Measurements from ENCODE around the gene CSH1.
"Not testable (repeated sequence)": the region's sequence is repeated elsewhere in the genome, so short reads cannot be mapped to it uniquely, and the experiment has no call there.

The CSH1 gene

GRCh38 chr17:63898899-63899798 is 2.8 kb upstream of the CSH1 start:
- not testable (repeated sequence) for DNase-seq

DNA sequence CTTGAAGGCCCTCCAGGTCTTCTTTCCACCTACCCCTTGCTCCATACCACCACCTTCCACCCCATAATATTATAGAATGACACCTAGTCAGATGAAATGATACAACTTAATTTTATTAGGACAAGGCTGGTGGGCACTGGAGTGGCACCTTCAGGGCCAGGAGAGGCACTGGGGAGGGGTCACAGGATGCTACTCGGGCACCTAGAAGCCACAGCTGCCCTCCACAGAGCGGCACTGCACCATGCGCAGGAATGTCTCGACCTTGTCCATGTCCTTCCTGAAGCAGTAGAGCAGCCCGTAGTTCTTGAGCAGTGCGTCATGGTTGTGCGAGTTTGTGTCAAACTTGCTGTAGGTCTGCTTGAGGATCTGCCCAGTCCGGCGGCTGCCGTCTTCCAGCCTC is 1.6 kb downstream of the CSH1 start:
- DNase-seq: not testable (repeated sequence)

DNA sequence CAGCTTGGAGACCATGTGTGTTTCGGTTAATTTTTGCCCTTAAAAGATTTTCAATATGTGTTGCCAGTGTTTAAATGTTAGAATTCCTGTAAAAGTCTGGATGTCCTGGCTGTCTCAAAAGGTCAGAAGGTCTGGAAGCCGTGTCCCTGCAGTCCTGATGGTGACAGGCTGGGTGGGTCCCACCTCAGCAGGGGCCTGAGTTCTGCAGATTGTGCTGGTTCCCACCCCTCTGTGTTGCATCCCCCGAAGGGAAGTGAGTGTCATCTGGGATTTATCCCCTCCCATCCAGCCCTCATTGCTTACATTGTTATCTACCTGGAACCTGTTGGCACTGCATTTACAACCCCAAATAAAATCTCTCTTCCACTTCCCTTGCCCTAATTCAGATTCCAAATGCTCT is 2.4 kb downstream of the CSH1 start:
- not testable (repeated sequence) for DNase-seq

- DNase-seq: not testable (repeated sequence)
These were observed 3.9 kb downstream of the CSH1 start for GRCh38 chr17:63892316-63893037.

DNA sequence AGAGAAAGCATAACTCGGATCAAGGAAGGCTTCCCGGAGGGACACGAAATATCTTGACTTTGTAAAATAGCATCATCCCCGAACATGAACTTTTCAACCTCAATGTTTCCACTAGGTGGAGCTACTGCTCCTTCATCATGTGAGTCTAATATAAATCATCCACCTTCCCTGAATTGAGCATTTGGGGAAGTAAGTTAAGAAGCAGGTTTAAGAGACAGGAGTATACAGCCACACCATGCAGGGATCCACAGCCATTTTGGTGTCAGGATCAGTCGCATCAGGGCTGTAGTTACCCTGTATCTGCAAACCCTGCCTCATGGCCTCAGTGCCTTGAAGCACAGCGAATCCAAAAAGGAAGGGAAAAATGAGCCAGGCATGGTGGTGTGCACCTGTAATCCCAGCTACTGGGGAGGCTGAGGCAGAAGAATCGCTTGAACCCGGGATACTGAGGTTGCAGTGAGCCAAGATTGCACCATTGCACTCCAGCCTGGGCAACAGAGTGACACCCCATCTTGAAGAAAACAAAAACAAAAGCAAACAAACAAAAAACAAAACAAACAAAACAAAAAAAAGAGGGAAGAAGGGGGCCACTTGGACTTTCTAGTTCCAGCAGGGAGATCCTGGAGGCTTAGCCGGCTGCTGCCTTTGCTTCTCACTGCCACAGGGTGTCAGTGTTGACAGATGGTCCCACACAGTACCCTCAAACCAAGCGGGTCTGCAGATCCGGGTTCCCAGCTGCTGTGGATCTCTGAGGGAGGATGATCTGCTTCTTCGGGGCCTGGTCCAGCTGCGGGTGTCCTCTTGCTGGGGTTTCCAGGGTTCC is 7.1 kb downstream of the CSH1 start:
- DNase-seq: not testable (repeated sequence)

DNA sequence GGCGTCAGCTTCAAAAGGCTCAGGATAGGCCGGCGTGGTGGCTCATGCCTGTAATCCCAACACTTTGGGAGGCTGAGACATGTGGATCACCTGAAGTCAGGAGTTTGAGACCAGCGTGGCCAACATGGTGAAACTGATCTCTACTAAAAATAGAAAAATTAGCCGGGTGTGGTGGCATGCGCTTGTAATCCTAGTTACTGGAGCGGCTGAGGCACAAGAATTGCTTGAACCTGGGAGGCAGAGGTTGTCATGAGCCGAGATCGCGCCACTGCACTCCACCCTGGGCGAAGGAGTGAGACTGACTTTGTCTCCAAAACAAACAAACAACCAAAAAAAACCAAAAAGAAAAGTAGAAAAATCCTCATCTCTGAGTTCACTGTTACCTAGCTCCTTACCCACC is 11.3 kb downstream of the CSH1 start:
- DNase-seq: not testable (repeated sequence)

GRCh38 chr17:63882626-63883126 is 13.7 kb downstream of the CSH1 start:
- not testable (repeated sequence) for DNase-seq

DNA sequence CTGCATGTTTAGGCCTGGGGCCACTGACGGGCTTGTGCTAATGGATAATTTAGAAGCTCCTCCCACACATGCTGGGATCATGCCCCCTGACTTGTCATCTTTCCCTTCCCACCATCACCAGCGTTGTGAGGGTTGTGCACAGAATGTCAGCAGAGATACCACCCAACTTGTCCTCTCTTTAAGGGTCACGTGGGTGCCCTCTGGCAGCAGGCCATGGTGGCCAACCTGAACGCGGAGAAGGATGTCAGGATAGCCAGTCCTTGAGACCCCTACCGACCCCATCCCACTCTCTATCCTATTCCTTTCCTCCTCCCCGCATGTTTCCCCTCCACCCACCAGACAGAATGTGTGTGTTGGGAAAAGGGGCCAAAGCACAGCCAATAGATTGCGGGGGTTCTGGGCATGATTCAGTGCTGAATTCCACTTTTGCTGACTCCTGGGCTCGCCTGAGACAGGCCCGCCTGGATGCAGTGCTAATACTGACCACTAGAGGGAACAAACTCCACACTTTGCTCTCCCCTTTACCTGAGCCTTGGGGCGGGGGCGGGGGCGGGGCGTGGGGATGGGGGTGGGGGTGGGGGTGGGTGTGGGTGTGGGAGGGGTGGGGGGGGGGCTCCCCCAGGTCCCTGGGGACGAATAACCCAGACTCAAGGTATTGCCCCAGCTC is 14.3 kb downstream of the CSH1 start, which contains the start of gene GH2:
TSS of gene GH2 (minus strand) at position 10 of the 667 bp plus-strand sequence. CDS start 143 bp downstream, outside the sequence.
- DNase-seq: no peak

DNA sequence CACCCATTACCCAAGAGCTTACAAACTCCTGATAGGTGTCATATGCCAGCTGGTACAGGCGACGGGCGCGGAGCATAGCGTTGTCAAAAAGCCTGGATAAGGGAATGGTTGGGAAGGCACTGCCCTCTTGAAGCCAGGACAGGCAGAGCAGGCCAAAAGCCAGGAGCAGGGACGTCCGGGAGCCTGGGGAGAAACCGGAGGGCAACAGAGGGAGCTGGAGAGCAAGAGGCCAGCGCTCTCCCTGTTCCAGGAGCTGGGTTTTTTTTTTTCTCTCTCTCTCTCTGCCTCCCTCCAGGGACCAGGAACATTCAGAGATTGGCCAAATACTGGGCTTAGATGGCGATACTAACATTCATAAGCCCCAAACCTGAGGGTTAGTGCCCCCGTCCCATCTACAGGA is 15.0 kb downstream of the CSH1 start:
- DNase-seq: not testable (repeated sequence)

- DNase-seq: no peak
These were observed 15.7 kb downstream of the CSH1 start for GRCh38 chr17:63880706-63881105.

DNA sequence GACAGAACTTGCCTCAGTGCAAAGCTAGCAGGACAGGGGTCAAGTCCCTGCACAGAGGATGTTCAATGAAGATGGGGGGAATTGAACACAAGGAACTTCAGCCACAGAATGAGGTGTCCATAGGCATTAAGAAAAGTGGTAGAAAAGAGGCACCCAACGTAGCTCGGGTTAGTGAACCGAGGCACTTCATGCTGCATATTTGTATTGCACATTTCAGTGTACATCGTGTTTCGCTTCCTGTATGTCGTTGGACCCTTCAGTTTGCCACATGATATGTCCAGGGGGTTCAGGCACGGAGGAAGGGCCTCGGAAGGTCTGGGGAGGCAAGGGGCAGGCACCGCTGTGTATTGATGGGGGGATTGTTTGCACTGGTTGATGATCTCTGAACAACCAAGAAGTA is 18.0 kb downstream of the CSH1 start:
- DNase-seq: not testable (repeated sequence)

- not testable (repeated sequence) for DNase-seq
These were observed 21.7 kb downstream of the CSH1 start for GRCh38 chr17:63874693-63875092.

DNA sequence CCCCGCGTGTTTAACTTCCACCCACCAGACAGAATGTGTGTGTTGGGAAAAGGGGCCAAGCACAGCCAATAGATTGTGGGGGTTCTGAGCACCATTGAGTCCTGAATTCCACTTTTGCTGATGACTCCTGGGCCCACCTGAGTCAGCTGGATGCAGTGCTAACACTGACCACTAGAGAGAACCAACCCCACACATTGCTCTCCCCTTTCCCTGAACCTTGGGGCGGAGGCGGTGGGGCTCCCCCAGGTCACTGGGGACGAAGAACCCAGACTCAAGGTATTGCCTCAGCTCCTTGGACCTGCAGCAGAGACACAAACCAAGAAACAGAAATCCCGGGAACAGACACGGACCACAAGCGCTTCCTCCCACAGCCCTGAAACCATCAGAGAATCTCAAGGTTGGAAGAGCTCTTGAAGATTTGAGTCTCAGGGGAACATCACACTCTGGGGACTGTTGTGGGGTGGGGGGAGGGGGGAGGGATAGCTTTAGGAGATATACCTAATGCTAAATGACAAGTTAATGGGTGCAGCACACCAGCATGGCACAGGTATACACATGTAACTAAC is 22.2 kb downstream of the CSH1 start:
- DNase-seq: not testable (repeated sequence)

DNA sequence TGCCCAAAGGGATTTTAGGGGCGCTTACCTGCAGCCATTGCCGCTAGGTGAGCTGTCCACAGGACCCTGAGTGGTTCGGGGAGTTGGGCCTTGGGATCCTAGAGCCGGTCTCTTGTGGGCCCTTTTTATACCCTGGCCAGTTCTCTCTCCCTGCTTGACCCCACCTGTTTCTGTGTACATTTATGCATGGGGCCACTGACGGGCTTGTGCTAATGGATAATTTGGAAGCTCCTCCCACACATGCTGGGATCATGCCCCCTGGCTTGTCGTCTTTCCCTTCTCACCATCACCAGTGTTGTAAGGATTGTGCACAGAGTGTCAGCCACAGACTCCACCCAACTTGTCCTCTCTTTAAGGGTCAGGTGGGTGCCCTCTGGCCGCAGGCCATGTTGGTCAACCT is 22.8 kb downstream of the CSH1 start, which contains the start of gene CSH2:
TSS of gene CSH2 (minus strand) at position 101 of the 400 bp plus-strand sequence. CDS start at position 38, 63 bp downstream.
- DNase-seq: not testable (repeated sequence)

- not testable (repeated sequence) for DNase-seq
These were observed 24.6 kb downstream of the CSH1 start for GRCh38 chr17:63871646-63872365.

DNA sequence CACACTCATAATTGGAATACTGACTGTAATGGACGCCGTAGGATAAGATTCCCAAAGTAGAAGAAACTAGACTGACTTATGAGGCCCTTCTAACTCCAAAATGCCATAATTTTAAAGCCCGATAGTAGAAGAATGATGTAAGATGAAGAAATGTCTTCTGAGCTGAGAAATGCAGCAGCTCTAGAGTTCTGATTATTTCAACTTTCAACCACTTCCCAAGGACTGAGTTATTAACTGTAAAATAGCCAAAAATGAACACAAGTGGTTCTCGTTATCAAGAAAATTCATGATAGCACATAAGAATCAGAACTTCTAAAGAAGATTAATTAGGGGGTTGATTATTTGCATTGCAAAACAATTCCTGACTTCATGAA is 26.1 kb downstream of the CSH1 start:
- not testable (repeated sequence) for DNase-seq

- not testable (repeated sequence) for DNase-seq
These were observed 26.7 kb downstream of the CSH1 start for GRCh38 chr17:63869491-63870291.

- DNase-seq: not testable (repeated sequence)
These were observed 29.7 kb downstream of the CSH1 start for GRCh38 chr17:63866625-63867024.

DNA sequence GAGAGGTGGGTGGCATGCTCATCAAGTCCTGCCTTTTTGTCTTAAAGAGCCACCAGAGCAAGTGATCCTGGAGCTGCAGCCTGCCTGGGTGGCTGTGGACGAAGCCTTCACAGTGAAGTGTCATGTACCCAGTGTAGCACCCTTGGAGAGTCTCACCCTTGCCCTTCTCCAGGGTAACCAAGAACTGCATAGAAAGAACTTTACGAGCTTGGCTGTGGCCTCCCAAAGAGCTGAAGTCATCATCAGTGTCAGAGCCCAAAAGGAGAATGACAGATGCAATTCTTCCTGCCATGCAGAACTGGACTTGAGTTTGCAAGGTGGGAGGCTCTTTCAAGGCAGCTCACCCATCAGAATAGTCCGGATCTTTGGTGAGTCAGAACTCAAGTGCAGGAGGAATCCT is 37.1 kb downstream of the CSH1 start:
- DNase-seq: no peak

GRCh38 chr17:63856425-63856824 is 39.9 kb downstream of the CSH1 start:
- DNase-seq: not testable (repeated sequence)
